Rectal smooth muscle tissue (tissue), 1 donor: ENCODE results near the gene DNAI2.

Experiments used
- H3K27ac ChIP-seq: one replicate; pipeline ENCODE4 v1.7.0; 2013; ENCODE audit warnings: low read depth, low read length, inconsistent platforms
- H3K27me3 ChIP-seq: one replicate; pipeline ENCODE4 v1.7.0; 2013; ENCODE audit warnings: low read length; ENCODE audit not compliant: control insufficient read depth, insufficient read depth
- H3K36me3 ChIP-seq: one replicate; pipeline ENCODE4 v1.7.0; 2013; ENCODE audit warnings: low read length; ENCODE audit not compliant: control insufficient read depth, insufficient read depth
- H3K4me1 ChIP-seq: one replicate; pipeline ENCODE4 v1.7.0; 2013; ENCODE audit warnings: low read length; ENCODE audit not compliant: control insufficient read depth, insufficient read depth
- H3K4me3 ChIP-seq: one replicate; pipeline ENCODE4 v1.7.0; 2013; ENCODE audit warnings: low read length
- H3K9ac ChIP-seq: one replicate; pipeline ENCODE4 v1.7.0; 2013; ENCODE audit warnings: low read length

Gene DNAI2

DNA sequence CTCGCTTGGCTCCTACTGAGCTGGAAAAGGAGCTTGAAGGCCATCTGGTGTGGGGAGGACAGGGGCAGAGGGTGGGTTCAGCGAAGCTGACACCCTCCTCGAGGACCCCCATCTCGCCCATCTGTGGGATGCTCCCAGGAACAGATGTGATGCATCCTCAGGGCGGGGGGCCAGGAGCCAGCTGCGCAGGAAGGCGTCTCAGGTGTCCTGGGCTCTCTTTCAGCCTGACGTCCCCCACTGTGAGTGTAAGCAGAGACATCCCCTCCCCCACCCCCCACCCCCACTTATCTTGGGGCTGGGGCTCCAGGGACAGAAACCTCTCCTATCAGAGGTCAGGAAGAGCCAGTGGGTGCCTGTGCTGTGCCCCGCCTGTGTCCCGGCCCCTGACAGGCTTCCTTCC lies 68.2 kb downstream of the DNAI2 start:
- Histone ChIP-seq H3K27ac (no peak overlapping the region), H3K4me3 (no peak overlapping the region), H3K4me1 (no peaks in the 10 kb centered on the region), H3K36me3 (no peaks in the 10 kb centered on the region), H3K9ac (no peak overlapping the region), H3K27me3 (peaks cover 2% of the 10 kb centered on the region)

DNA sequence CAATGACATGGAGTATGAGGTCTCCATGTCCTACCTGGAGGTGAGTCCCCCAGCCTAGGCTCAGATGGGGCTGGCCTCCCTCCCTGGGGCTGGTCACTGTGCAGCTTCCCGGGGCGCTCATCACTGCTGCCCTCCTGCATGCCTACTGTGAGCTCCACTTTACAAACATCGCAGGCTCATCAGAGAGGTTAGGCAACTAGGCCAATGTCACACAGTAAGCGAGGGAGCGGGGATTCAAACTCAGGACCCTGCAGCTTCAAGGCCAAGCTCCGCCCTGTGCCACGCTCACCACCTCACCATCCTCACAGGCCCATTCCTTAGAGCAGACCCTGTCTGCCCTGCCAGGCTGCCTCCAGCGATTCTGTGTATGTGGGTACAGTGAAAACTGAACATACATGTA lies 69.1 kb downstream of the DNAI2 start:
- no peak overlapping the region for H3K4me3 ChIP-seq
- no peaks in the 10 kb centered on the region for H3K36me3 ChIP-seq
- H3K9ac ChIP-seq, result no peak overlapping the region
- no peak overlapping the region for H3K27ac ChIP-seq
- peaks cover 2% of the 10 kb centered on the region for H3K27me3 ChIP-seq
- no peaks in the 10 kb centered on the region for H3K4me1 ChIP-seq

DNA sequence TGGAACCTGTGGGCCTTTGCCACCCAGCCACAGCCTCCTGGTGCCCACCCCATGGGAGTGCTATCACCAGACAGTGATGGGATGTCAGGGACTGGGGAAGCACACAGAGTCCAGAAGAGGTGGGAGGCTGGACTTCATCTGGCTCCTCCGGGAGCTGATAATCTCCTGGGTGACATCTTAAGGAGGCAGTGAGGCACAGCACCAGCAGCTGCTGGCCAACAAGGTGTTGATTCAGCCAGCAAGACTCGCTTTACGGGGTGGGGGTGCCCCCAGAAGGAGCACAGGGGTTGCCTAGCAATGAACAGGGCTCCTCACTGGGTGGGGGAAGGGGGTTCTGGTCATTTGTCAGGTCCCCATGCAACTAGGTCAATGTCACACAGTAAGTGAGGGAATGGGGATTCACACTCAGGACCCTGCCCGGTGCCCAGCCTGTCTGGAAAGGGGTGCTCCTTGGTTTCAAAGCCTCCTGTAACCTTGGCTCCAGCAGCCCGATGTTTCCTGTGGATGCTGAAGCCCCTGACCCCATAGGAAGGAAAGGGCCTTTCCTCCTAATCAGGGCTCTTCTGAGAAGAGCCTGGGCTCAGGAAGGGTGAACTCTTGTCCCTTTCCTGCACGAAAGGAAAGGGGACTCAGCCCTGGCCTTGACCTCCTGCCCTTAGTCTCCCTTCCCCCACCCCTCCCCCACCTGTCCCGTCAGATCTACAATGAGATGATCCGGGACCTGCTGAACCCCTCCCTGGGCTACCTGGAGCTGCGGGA lies 69.7 kb downstream of the DNAI2 start:
- Histone ChIP-seq H3K4me3 (no peak overlapping the region), H3K4me1 (no peaks in the 10 kb centered on the region), H3K9ac (no peak overlapping the region), H3K27me3 (peaks cover 2% of the 10 kb centered on the region), H3K27ac (no peak overlapping the region), H3K36me3 (no peaks in the 10 kb centered on the region)

DNA sequence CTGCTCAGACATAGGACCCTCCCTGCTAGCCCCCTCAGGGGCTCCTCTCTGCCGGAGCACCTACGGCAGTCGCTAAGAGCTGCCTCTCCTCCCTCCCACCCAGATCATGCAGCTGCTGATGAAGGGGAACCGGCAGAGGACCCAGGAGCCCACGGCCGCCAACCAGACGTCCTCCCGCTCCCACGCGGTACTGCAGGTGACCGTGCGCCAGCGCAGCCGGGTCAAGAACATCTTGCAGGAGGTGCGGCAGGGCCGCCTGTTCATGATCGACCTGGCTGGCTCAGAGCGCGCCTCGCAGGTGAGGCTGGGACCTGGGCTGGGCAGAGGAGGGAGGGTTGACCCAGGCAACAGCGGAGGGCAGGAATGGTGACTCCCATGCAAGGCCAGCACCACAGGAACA lies 70.6 kb downstream of the DNAI2 start:
- Histone ChIP-seq H3K9ac (no peak overlapping the region), H3K27me3 (peaks cover 2% of the 10 kb centered on the region), H3K4me3 (no peak overlapping the region), H3K4me1 (no peaks in the 10 kb centered on the region), H3K27ac (no peak overlapping the region), H3K36me3 (no peaks in the 10 kb centered on the region)

DNA sequence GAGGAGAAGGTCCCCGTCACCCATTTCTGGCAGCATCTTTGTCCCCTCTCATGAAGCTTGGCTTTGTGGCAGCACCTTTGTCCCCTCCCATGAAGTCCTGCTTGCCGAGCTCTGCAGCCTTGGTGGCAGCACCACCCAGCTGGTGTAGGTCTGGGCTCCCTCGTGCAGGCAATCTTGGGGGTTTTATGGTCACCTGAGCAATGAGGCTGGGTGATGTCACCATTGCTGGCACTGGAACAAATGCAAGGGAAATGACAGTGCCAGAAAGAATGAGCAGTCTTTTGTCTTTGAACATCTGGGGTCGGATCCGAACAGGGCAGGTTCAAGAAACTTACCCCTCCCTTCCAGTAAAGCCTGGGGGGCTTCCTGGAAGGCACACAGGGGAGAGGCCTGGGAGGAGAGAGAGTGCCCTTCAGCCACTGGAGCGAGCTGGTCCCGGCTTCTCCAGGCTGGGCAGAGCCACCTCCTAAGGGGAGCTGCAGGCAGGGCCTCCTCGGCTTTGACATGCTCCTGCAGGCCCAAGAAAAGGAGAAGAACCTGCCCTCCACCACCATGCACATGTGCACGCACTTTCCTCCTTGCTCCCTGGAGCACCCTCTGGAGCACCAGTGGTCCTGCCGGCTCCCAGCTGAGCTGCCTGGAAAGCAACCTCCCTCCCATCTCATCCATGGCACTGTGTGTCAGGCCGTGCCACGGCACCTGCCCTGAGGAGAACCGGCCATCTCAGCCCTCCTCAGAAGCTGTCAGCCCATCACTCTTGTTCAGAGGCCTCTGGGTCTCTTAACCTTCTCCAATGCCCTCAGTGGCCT lies 71.6 kb downstream of the DNAI2 start:
- H3K9ac ChIP-seq, result no peak overlapping the region

DNA sequence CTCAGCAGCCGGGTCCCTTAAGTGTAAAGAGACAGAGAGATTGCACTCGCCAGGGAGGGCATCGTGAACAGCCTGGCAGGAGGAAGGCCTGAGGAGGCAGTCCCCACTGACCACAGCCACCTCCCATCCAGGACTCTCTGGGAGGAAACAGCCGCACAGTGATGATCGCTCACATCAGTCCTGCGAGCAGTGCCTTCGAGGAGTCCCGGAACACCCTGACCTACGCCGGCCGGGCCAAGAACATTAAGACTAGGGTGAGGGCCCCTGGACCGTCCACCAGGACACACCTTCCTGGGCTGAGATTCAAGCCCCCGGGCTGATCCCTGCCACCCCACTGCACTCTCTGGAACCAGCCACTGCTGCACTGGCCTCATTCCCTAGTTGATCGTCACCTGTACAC lies 73.6 kb downstream of the DNAI2 start:
- H3K36me3 ChIP-seq, result no peaks in the 10 kb centered on the region
- no peaks in the 10 kb centered on the region for H3K4me1 ChIP-seq
- H3K27ac ChIP-seq, result no peak overlapping the region
- H3K27me3 ChIP-seq, result peaks cover 9% of the 10 kb centered on the region
- H3K4me3 ChIP-seq, result no peak overlapping the region
- no peak overlapping the region for H3K9ac ChIP-seq

More for the DNA sequence above, 71.6 kb downstream of the DNAI2 start:
- H3K27ac ChIP-seq, result no peak overlapping the region
- H3K4me1 ChIP-seq, result no peaks in the 10 kb centered on the region
- no peak overlapping the region for H3K4me3 ChIP-seq
- H3K27me3 ChIP-seq, result peaks cover 2% of the 10 kb centered on the region
- H3K36me3 ChIP-seq, result no peaks in the 10 kb centered on the region

DNA sequence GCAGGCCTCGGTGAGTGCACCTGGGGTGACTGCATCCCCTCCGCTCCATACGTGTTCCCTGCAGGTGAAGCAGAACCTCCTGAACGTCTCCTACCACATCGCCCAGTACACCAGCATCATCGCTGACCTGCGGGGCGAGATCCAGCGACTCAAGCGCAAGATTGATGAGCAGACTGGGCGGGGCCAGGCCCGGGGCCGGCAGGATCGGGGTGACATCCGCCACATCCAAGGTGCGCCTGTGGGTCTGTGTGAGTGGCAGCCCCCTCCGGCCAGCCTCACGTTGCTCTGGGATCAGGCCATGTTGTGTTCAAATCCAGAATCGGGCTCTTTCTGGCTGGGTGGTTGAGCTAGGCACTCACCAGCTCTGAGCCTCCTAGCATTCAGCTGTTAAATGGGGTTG lies 75.1 kb downstream of the DNAI2 start:
- H3K4me1 ChIP-seq, result no peaks in the 10 kb centered on the region
- no peaks in the 10 kb centered on the region for H3K36me3 ChIP-seq
- no peak overlapping the region for H3K9ac ChIP-seq
- no peak overlapping the region for H3K4me3 ChIP-seq
- H3K27ac ChIP-seq, result no peak overlapping the region
- peaks cover 13% of the 10 kb centered on the region for H3K27me3 ChIP-seq

DNA sequence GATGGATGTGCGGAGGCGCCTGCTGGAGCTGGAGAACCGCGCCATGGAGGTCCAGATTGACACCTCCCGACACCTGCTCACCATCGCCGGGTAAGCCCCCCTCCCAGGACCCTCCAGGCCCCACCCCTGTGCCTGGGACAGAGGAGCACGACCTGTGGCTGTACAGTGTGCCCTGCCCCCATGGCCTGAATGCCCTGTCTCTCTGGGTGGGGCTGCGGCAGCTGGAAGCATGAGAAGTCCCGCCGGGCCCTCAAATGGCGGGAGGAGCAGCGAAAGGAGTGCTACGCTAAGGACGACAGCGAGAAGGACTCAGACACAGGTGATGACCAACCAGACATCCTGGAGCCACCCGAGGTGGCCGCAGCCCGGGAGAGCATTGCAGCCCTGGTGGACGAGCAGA lies 76.5 kb downstream of the DNAI2 start:
- H3K36me3 ChIP-seq, result no peaks in the 10 kb centered on the region
- no peak overlapping the region for H3K9ac ChIP-seq
- H3K27ac ChIP-seq, result no peak overlapping the region
- H3K4me1 ChIP-seq, result no peaks in the 10 kb centered on the region
- peaks cover 20% of the 10 kb centered on the region for H3K27me3 ChIP-seq
- H3K4me3 ChIP-seq, result no peak overlapping the region

DNA sequence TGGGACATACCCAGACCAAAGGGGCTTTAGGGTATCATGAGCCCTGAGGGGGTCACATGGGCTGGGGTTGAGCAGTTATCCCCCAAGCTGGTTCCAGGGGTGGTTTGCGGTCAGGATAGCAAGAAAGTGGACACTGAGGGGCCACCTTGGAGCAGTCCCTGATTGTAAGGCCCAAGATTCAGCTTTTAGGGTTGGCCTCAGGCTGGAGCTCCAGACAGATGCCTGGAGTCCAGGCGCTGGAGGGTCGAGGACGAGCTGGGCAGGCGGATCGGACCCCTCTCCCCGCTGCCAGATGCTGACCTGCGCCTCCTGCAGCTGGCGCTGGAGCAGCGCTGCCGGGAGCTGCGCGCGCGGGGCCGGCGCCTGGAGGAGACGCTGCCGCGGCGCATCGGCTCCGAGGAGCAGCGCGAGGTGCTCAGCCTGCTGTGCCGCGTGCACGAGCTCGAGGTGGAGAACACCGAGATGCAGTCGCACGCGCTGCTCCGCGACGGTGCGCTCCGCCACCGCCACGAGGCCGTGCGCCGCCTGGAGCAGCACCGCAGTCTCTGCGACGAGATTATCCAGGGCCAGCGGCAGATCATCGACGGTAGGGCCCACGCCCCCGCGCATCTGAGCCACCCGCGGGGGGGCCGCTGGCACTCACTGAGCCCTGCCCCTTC lies 77.6 kb downstream of the DNAI2 start:
- no peaks in the 10 kb centered on the region for H3K36me3 ChIP-seq
- no peaks in the 10 kb centered on the region for H3K4me1 ChIP-seq
- H3K4me3 ChIP-seq, result no peak overlapping the region
- H3K9ac ChIP-seq, result no peak overlapping the region
- peaks cover 30% of the 10 kb centered on the region for H3K27me3 ChIP-seq
- no peak overlapping the region for H3K27ac ChIP-seq

DNA sequence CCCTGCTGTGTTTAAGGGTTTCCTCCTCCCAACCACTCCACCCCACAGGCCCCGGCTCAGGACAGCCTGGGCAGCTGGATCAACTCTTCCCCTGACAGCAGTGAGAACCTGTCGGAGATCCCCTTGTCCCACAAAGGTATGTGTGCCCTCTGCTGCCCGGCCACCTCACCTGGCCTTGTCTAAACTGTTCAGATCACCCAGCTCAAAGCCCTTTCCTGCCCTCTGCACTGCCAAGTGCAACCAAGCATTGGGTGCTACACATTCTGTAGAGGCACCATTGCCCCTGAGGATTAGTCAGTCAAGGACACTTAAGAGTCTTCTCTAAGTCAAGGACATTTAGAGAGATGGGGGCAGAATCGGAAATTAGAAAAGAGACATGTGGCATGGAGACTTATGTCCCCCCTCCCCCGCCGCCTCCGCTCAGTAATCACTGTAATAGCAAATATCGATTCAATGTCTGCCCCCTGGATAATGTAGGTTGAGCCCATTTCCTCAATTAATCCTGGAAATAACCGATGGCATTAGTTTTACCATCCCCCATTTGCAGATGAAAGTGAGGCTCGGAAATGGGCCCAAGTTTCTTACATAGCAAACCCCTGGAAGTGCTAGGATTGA lies 79.5 kb downstream of the DNAI2 start:
- Histone ChIP-seq H3K4me1 (no peaks in the 10 kb centered on the region), H3K36me3 (no peaks in the 10 kb centered on the region), H3K27me3 (peaks cover 45% of the 10 kb centered on the region), H3K9ac (no peak overlapping the region), H3K4me3 (no peak overlapping the region), H3K27ac (no peak overlapping the region)

DNA sequence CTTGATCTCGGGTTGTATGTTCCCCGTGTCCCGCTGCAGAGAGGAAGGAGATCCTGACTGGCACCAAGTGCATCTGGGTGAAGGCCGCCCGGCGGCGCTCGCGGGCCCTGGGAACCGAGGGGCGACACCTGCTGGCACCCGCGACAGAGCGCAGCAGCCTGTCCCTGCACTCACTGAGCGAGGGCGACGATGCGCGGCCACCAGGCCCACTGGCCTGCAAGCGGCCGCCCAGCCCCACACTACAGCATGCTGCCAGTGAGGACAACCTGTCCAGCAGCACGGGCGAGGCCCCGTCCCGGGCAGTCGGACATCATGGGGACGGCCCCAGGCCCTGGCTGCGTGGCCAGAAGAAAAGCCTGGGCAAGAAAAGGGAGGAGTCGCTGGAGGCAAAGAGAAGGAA lies 80.1 kb downstream of the DNAI2 start:
- H3K9ac ChIP-seq, result no peak overlapping the region
- no peak overlapping the region for H3K27ac ChIP-seq
- peaks cover 50% of the 10 kb centered on the region for H3K27me3 ChIP-seq

DNA sequence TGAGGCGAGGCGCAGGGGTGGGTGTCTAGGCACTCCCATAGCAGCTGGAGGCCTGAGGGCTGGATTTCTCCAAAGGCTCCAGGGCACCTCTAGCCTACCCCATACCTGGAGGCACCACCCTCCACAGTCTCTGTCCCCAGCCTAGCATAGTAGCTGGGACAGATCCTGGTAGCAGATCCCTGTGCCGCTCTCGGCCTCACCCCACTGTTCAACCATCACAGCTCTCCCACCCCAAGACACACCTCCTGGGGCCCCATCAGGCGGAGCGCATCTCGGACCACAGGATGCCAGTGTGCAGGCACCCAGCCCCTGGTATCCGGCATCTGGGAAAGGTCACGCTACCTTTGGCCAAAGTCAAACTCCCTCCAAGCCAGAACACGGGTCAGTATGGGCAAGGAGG lies 80.5 kb downstream of the DNAI2 start:
- no peaks in the 10 kb centered on the region for H3K36me3 ChIP-seq
- no peak overlapping the region for H3K4me3 ChIP-seq
- no peak overlapping the region for H3K9ac ChIP-seq
- H3K27me3 ChIP-seq, result peaks cover 50% of the 10 kb centered on the region
- H3K4me1 ChIP-seq, result no peaks in the 10 kb centered on the region
- H3K27ac ChIP-seq, result no peak overlapping the region

More for the DNA sequence above, 80.1 kb downstream of the DNAI2 start:
- Histone ChIP-seq H3K4me1 (no peaks in the 10 kb centered on the region), H3K4me3 (no peak overlapping the region), H3K36me3 (no peaks in the 10 kb centered on the region)
